GM13977 (cell line): ENCODE measurements around the gene RPS10.

Experiments
- DNase-seq: peaks from one replicate; pipeline ENCODE4 v3.0.0; 2012; ENCODE audit warnings: low spot score
- CTCF ChIP-seq: IDR thresholded peaks from 2 replicates; pipeline ENCODE4 v1.5.1; 2012; ENCODE audit warnings: mild to moderate bottlenecking, control low read depth; ENCODE audit not compliant: insufficient read depth; ENCODE audit errors: extremely low read depth, missing control alignments
- in situ Hi-C: fragments of 300-500 bp; cut with MboI; formaldehyde crosslinking; loops from one replicate; pipeline ENCODE4 v1.12.0; 2022; ENCODE audit warnings: low sequenced_read_pairs, low pct_unique_long_range_greater_than_20kb, mixed read lengths, inconsistent platforms; ENCODE audit not compliant: unreplicated experiment

The RPS10 gene

GRCh38 chr6:34437644-34437970 is 11.7 kb upstream of the RPS10 start:
- TF ChIP-seq CTCF = no peak
- in situ Hi-C loops = no loop called here
- DNase-seq = no peak

GRCh38 chr6:34436803-34437643 is 11.2 kb upstream of the RPS10 start:
- in situ Hi-C loops = no loop called here
- DNase-seq = no peak
- no peak for TF ChIP-seq CTCF

- TF ChIP-seq CTCF = no peak
- in situ Hi-C loops = no loop called here
- DNase-seq = no peak
Measured at GRCh38 chr6:34435916-34436315, 10.0 kb upstream of the RPS10 start.

- in situ Hi-C loops = no loop called here
- TF ChIP-seq CTCF = no peak
- no peak for DNase-seq
Measured at GRCh38 chr6:34425132-34425497, 754 bp downstream of the RPS10 start.

GRCh38 chr6:34424200-34425131 is 1.4 kb downstream of the RPS10 start:
- in situ Hi-C loops = no loop called here
- no peak for TF ChIP-seq CTCF
- no peak for DNase-seq

- TF ChIP-seq CTCF = no peak
- in situ Hi-C loops = no loop called here
- DNase-seq = no peak
Measured at GRCh38 chr6:34423254-34423653, 2.6 kb downstream of the RPS10 start.
